Memory B cell (primary cell): ENCODE data around the gene PRPF40B.

ENCODE experiments used
- ATAC-seq: fragments of 150-1000 bp; cut with Tn5 transposase; 2 replicates; pipeline ENCODE4 v1.10.0; 2021; ENCODE audit warnings: low read depth, mild to moderate bottlenecking, moderate library complexity
- DNase-seq, 2 donors: peaks; one replicate each; pipeline ENCODE4 v3.0.0; 2022; ENCODE audit warnings: low spot score in 2 of 2
- H3K27ac Mint-ChIP-seq: one replicate; pipeline ENCODE4 v1.8.0; 2022; ENCODE audit warnings: mild to moderate bottlenecking, moderate library complexity, mixed read lengths
- H3K27me3 Mint-ChIP-seq: one replicate; pipeline ENCODE4 v1.8.0; 2022; ENCODE audit warnings: mixed read lengths
- H3K36me3 Mint-ChIP-seq: one replicate; pipeline ENCODE4 v1.8.0; 2022; ENCODE audit warnings: mild to moderate bottlenecking, mixed read lengths
- H3K4me1 Mint-ChIP-seq: one replicate; pipeline ENCODE4 v1.8.0; 2022; ENCODE audit warnings: mixed read lengths
- H3K4me3 Mint-ChIP-seq: one replicate; pipeline ENCODE4 v1.8.0; 2022; ENCODE audit warnings: mild to moderate bottlenecking, moderate library complexity, mixed read lengths
- H3K9me3 Mint-ChIP-seq: one replicate; pipeline ENCODE4 v1.8.0; 2022; ENCODE audit warnings: mixed read lengths

Gene PRPF40B

DNA sequence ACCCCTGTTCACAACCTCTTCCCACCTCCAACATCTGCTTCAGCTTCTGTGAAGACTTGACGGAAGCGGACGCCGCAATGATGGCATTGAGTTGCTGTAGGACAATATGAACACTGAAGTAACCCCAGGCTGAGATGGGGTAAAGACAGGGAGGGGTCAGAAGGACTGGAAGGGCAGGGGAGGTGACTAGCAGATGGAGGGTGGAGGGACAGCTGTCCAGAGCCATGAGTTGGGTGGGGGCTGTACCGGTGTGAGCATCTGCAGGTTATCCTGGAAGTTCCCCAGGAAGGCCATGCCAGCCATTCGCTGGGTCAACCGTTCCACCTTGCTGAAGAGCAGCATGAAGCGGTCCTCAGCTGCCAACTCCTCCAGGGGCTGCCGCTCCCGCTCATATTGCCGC is 26.1 kb downstream of the PRPF40B start:
- H3K36me3 Mint-ChIP-seq, result peaks cover 29% of the 10 kb centered on the region
- H3K9me3 Mint-ChIP-seq, result no peaks in the 10 kb centered on the region
- no peak for DNase-seq
- ATAC-seq, result no peak
- peak overlapping the region; percentile 37 for H3K27ac Mint-ChIP-seq
- no peaks in the 10 kb centered on the region for H3K27me3 Mint-ChIP-seq
- H3K4me1 Mint-ChIP-seq, result peaks cover 22% of the 10 kb centered on the region
- H3K4me3 Mint-ChIP-seq, result no peak overlapping the region

- no peak overlapping the region for H3K4me3 Mint-ChIP-seq
- DNase-seq, result no peak
- H3K27ac Mint-ChIP-seq, result no peak overlapping the region
- H3K4me1 Mint-ChIP-seq, result peaks cover 18% of the 10 kb centered on the region
- peaks cover 29% of the 10 kb centered on the region for H3K36me3 Mint-ChIP-seq
- H3K27me3 Mint-ChIP-seq, result no peaks in the 10 kb centered on the region
- H3K9me3 Mint-ChIP-seq, result no peaks in the 10 kb centered on the region
- no peak for ATAC-seq
Observed at GRCh38 chr12:49649892-49650291, 26.5 kb downstream of the PRPF40B start.

DNA sequence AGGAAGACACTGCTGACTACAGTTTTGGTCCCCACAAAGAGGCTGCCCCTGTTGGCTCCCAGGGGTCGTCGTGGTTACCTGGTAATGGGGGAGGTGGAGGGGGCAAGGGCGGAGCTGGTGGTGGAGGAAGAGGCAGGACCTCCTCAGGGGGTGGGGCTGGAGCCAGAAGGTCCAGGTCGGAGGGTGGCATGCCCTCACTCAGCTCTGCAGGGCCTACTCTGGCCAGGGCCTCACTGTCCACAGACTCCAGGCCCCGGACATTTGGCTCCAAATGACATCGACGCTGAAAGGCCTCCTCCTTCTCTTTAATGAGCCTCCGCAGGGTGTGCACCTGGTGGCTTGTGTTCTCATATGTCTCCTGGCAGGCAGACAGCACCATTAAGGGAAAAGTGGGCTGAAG is 28.5 kb downstream of the PRPF40B start:
- Mint-ChIP-seq H3K9me3 (no peaks in the 10 kb centered on the region), H3K4me1 (peaks cover 13% of the 10 kb centered on the region), H3K27ac (no peak overlapping the region), H3K27me3 (no peaks in the 10 kb centered on the region), H3K4me3 (no peak overlapping the region), H3K36me3 (peaks cover 33% of the 10 kb centered on the region)
- DNase-seq (no peak), ATAC-seq (no peak)

DNA sequence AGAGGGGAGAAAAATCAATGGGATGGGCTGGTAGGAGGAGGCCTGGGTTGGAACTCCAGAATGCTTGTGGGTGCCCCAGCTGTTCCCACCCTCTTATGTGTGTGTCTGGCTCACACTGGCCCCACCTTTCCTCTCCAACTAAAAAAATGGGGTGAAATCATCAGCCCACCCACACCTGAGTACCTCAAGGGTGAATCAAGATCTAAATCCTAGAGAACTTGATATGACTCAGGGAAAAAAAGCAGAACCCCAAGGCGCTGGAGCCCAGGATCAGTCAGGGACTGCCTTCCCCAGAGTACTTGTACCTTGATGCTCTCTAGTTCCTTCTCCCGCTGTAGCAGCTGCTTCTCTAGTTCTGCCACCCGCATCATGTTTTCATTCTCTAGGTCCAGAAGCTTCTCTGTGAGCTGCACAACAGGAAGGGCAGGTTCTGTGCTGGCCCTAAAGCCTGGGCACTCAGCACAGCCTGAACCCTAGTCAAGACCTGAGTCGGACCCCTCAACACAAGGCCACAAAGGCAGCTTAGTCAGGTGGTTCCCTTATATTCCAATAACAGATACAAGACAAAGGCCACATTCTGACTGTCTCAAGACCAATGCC is 29.7 kb downstream of the PRPF40B start:
- Mint-ChIP-seq H3K4me3 (no peak overlapping the region), H3K9me3 (no peaks in the 10 kb centered on the region), H3K36me3 (peaks cover 34% of the 10 kb centered on the region), H3K27me3 (no peaks in the 10 kb centered on the region), H3K27ac (no peak overlapping the region), H3K4me1 (peaks cover 16% of the 10 kb centered on the region)
- ATAC-seq (no peak), DNase-seq (no peak)

DNA sequence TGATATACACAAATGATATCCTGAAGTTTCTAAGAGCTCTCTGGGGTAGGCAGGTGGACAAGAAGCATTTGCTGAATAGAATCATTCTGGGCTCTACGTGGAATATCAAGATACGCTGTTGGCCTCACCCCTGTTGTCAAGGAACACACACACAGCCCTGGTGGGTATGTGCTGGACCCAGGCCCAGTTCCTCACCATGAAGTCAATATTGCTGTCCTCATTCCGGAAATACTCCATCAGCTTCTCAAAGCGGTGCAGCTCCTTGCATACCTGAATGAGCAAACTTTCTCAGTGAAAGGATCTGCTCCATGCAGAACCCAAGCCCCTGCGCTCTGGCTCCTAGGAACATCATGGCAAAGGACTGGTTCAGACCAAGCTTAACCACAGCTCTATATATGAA is 31.4 kb downstream of the PRPF40B start:
- peak overlapping the region; percentile 3 for H3K27ac Mint-ChIP-seq
- ATAC-seq, result no peak
- no peaks in the 10 kb centered on the region for H3K27me3 Mint-ChIP-seq
- no peaks in the 10 kb centered on the region for H3K9me3 Mint-ChIP-seq
- H3K4me3 Mint-ChIP-seq, result no peak overlapping the region
- peaks cover 21% of the 10 kb centered on the region for H3K4me1 Mint-ChIP-seq
- no peak for DNase-seq
- peaks cover 31% of the 10 kb centered on the region for H3K36me3 Mint-ChIP-seq

GRCh38 chr12:49655595-49656236 is 32.4 kb downstream of the PRPF40B start:
- Mint-ChIP-seq H3K4me3 (no peak overlapping the region), H3K27me3 (no peaks in the 10 kb centered on the region), H3K27ac (peak overlapping the region; percentile 3), H3K4me1 (peaks cover 28% of the 10 kb centered on the region), H3K36me3 (peaks cover 25% of the 10 kb centered on the region), H3K9me3 (no peaks in the 10 kb centered on the region)
- ATAC-seq (no peak), DNase-seq (no peak)

GRCh38 chr12:49658276-49658675 is 34.9 kb downstream of the PRPF40B start:
- H3K4me3 Mint-ChIP-seq, result no peak overlapping the region
- H3K36me3 Mint-ChIP-seq, result peaks cover 21% of the 10 kb centered on the region
- no peak for ATAC-seq
- peaks cover 50% of the 10 kb centered on the region for H3K4me1 Mint-ChIP-seq
- no peaks in the 10 kb centered on the region for H3K27me3 Mint-ChIP-seq
- no peak for DNase-seq
- no peaks in the 10 kb centered on the region for H3K9me3 Mint-ChIP-seq
- H3K27ac Mint-ChIP-seq, result no peak overlapping the region

- H3K9me3 Mint-ChIP-seq, result no peaks in the 10 kb centered on the region
- H3K36me3 Mint-ChIP-seq, result peaks cover 17% of the 10 kb centered on the region
- no peak for ATAC-seq
- no peaks in the 10 kb centered on the region for H3K27me3 Mint-ChIP-seq
- peaks cover 60% of the 10 kb centered on the region for H3K4me1 Mint-ChIP-seq
- no peak overlapping the region for H3K27ac Mint-ChIP-seq
- no peak for DNase-seq
- no peak overlapping the region for H3K4me3 Mint-ChIP-seq
Observed at GRCh38 chr12:49659753-49660152, 36.4 kb downstream of the PRPF40B start.

GRCh38 chr12:49661191-49661590 is 37.8 kb downstream of the PRPF40B start:
- H3K4me3 Mint-ChIP-seq, result peak overlapping the region; percentile 60
- ATAC-seq (peak; percentile 78), DNase-seq (peak in 1 of 2 donors; percentile 46)
- H3K4me1 Mint-ChIP-seq, result peaks cover 66% of the 10 kb centered on the region
- peaks cover 16% of the 10 kb centered on the region for H3K36me3 Mint-ChIP-seq
- H3K27me3 Mint-ChIP-seq, result no peaks in the 10 kb centered on the region
- no peaks in the 10 kb centered on the region for H3K9me3 Mint-ChIP-seq
- H3K27ac Mint-ChIP-seq, result peak overlapping the region; percentile 89

- peak overlapping the region; percentile 89 for H3K27ac Mint-ChIP-seq
- H3K9me3 Mint-ChIP-seq, result no peaks in the 10 kb centered on the region
- ATAC-seq, result no peak
Observed at GRCh38 chr12:49661746-49662145, 38.4 kb downstream of the PRPF40B start.

DNA sequence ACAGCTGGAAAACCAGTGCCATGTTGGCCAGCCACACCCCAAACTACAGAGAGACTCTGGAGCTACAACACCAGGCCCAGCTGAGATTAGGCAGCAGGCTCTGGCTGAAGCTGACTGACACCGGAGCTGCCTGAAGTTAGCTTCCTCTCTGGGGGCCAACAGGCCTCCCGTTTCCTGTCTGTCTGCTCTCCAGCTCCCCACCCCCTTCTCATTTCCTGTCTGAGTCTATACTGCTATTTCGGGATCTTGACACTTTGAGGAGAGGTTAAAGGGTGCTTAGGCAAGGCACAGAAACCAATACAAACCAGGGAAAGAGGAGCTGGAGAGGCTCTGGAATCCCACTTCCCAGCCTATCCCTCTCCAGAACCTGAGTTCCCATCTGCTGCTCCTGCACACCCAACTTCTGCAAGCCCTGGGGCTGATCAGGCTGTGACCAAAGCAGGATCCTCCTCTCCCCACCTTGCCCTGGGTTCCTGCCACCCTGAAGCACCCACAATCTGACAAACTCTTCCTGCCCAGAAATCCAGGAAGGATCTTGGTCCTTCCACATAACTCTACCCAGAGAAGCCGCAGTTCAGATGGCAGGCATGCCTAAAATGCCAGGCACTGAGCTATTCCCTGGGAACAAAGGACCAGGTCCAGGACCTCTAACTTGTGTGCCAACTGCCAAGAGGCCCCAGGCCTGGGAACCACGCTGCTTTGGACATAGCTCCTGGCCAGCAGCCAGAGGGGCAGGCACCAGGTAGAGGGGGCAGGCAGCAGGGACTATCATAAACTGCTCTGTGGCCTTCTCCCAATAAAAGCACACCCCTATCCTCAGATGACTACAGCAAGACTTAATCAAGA is 39.9 kb downstream of the PRPF40B start:
- Mint-ChIP-seq H3K27me3 (no peaks in the 10 kb centered on the region), H3K4me3 (peak overlapping the region; percentile 60), H3K9me3 (no peaks in the 10 kb centered on the region), H3K27ac (peak overlapping the region; percentile 89), H3K4me1 (peaks cover 71% of the 10 kb centered on the region), H3K36me3 (peaks cover 7% of the 10 kb centered on the region)
- DNase-seq (peak; percentile 45 to 53), ATAC-seq (peak; percentile 88)

More at GRCh38 chr12:49661746-49662145, 38.4 kb downstream of the PRPF40B start:
- no peak for DNase-seq
- Mint-ChIP-seq H3K27me3 (no peaks in the 10 kb centered on the region), H3K36me3 (peaks cover 14% of the 10 kb centered on the region), H3K4me3 (peak overlapping the region; percentile 60), H3K4me1 (peaks cover 67% of the 10 kb centered on the region)

GRCh38 chr12:49664167-49664566 is 40.8 kb downstream of the PRPF40B start:
- Mint-ChIP-seq H3K9me3 (no peaks in the 10 kb centered on the region), H3K27me3 (no peaks in the 10 kb centered on the region), H3K4me1 (peaks cover 72% of the 10 kb centered on the region), H3K27ac (peak overlapping the region; percentile 89), H3K36me3 (peaks cover 4% of the 10 kb centered on the region), H3K4me3 (no peak overlapping the region)
- no peak for ATAC-seq
- no peak for DNase-seq

DNA sequence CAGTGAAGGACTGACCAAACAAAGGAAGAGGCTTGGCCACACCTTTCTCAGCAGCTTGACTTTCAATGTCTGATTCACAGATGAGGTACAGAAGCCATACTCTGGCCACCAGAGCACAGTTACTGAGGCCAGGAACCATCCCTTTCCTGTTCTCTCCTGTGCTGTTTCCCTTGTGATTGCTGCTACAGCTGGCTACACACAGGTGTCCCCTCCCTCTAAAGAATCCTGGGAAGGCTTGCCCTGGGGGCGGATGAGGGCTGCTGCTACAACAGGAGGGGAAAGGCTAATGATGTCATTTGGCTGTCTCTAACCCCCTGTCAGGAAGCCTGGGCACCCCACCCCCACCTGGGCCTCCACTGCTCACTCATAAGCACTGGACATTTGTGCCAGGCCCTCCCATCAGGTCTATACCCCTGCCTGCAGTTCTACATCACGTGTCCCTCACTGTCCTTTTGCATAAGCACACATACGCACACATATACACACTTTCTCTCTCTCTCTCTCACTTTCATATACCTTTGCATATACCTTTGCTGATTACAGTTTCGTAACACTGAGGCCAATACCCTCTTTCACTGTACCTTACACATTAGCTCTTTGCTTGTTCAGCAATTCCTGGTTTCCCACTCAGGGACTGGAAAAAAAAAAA is 41.4 kb downstream of the PRPF40B start:
- Mint-ChIP-seq H3K4me1 (peaks cover 71% of the 10 kb centered on the region), H3K36me3 (peaks cover 4% of the 10 kb centered on the region), H3K27me3 (no peaks in the 10 kb centered on the region), H3K4me3 (no peak overlapping the region), H3K27ac (peak overlapping the region; percentile 89), H3K9me3 (no peaks in the 10 kb centered on the region)
- no peak for DNase-seq
- ATAC-seq, result no peak

DNA sequence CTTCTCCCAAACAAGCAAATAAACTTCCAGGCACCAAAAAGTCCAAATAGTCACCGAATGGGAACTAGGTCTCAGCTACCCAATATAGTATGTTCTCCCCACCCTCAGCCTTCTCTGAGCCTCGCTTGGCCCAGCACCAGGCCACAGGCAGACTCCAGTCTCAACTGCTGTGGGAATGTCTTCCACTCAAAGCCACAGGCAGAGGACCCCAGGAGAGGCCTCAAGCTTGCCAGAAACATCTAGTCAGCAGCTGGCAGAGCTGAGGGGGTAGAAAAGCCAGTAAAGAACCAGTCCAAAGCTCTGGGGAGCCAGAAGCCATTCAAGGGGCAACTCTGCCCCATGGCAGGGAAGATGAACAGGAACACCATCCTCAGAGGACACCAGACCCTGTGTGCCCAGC is 42.0 kb downstream of the PRPF40B start:
- H3K27ac Mint-ChIP-seq, result peak overlapping the region; percentile 89
- ATAC-seq (no peak), DNase-seq (no peak)
- peaks cover 73% of the 10 kb centered on the region for H3K4me1 Mint-ChIP-seq
- no peaks in the 10 kb centered on the region for H3K9me3 Mint-ChIP-seq
- H3K36me3 Mint-ChIP-seq, result peaks cover 4% of the 10 kb centered on the region
- no peaks in the 10 kb centered on the region for H3K27me3 Mint-ChIP-seq
- H3K4me3 Mint-ChIP-seq, result no peak overlapping the region
